Osteoblast (primary cell): ENCODE measurements around the gene ANGPT4. TPM values are rescaled to one million over a fixed set of nuclear protein-coding genes. Genes with fewer than 3 reads are reported as not detected.
A peak's percentile ranks its signal among the peaks of the same experiment; 100 is the strongest.

Experiments
- DNase-seq: peaks from one replicate; pipeline ENCODE4 v3.0.0; 2011; ENCODE audit warnings: low spot score, mixed read lengths; ENCODE audit not compliant: insufficient read length; ENCODE audit errors: missing footprints
- H2AFZ ChIP-seq: 2 replicates; pipeline ENCODE4 v1.6.0; 2011; ENCODE audit warnings: mild to moderate bottlenecking, low read length
- H3K27ac ChIP-seq: 2 replicates; pipeline ENCODE4 v1.5.1; 2011; ENCODE audit warnings: mild to moderate bottlenecking, low read depth, low read length, moderate library complexity
- H3K27me3 ChIP-seq: 2 replicates; pipeline ENCODE4 v1.6.0; 2012; ENCODE audit warnings: mild to moderate bottlenecking, control low read depth, inconsistent platforms, low read length, moderate library complexity; ENCODE audit not compliant: insufficient read depth
- H3K36me3 ChIP-seq: 2 replicates; pipeline ENCODE4 v1.5.1; 2011; ENCODE audit warnings: mild to moderate bottlenecking, low read length, control low read depth, moderate library complexity; ENCODE audit not compliant: insufficient read depth
- H3K4me1 ChIP-seq: 2 replicates; pipeline ENCODE4 v1.5.1; 2011; ENCODE audit warnings: mild to moderate bottlenecking, low read length, control low read depth, moderate library complexity; ENCODE audit not compliant: insufficient read depth
- H3K4me2 ChIP-seq: 2 replicates; pipeline ENCODE4 v1.6.0; 2011; ENCODE audit warnings: mild to moderate bottlenecking, low read length; ENCODE audit not compliant: insufficient read depth
- H3K4me3 ChIP-seq: fragments of 200-600 bp; sonication (generic); 3 replicates; pipeline ENCODE4 v1.5.1; 2012; ENCODE audit warnings: mild to moderate bottlenecking, low read length, inconsistent platforms; ENCODE audit not compliant: insufficient read depth
- H3K79me2 ChIP-seq: 2 replicates; pipeline ENCODE4 v1.6.0; 2012; ENCODE audit warnings: mild to moderate bottlenecking, low read length, control low read depth, inconsistent platforms; ENCODE audit not compliant: insufficient read depth
- H3K9me3 ChIP-seq: 2 replicates; pipeline ENCODE4 v1.5.1; 2011; ENCODE audit warnings: low read depth, low read length, control low read depth
- H4K20me1 ChIP-seq: 2 replicates; pipeline ENCODE4 v1.6.0; 2012; ENCODE audit warnings: mild to moderate bottlenecking, low read length, control low read depth; ENCODE audit not compliant: insufficient read depth
- total RNA-seq: library from RNA; depleted of rRNA; stranded (reverse); fragments of >200 nt; gene quantifications from 2 replicates; pipeline ENCODE4 v1.2.3, GENCODE V29; 2012
- TF ChIP-seq, protein P1 (sequence below): IDR thresholded peaks from 2 replicates; pipeline ENCODE4 v1.5.1; 2011; ENCODE audit warnings: mild to moderate bottlenecking, low read depth, low read length, moderate library complexity; ENCODE audit errors: extremely low read depth

ANGPT4 gene
- total RNA-seq, 1 donor: under 0.01 TPM

DNA sequence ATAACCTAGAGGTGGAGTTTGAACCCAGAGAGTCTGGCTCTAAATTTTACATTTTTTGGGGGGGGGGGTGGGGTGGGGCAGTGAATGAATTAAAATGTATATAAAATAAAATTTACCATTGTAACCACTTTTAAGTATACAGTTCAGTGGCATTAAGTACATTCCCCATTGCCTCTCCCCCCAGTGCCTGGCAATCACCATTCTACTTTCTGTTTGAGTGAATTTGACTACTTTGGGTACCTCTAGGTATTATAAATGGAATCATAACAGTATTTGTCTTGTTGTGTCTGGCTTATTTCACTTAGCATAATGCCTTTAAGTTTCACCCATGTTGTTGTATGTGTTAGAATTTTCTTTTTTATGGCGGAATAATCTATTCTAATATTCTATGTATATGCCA lies 79.9 kb downstream of the ANGPT4 start:
- peaks cover 66% of the 10 kb centered on the region for H3K79me2 ChIP-seq

DNA sequence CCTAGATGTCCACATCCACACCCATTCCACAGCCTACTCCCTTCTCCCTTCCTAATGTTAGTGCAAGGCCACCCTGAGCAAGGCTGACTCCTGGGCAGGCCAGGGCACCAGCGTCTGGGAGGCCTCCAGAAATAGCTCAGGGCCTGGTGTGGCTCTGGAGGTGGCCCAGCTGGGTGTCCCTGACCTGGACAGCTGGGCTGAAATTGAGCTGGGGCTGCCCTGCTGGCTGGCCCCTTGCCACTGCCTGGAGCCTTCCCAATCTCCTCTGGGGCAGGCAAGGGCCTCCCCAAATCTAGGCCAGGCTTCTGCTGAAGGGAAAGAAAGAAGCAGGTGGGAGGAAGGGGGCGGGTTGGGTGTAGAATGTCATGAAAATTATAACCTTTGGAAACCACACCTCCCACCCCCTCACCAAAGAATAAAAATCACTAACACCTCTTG lies 80.5 kb downstream of the ANGPT4 start:
- Histone ChIP-seq H3K79me2 (peaks cover 61% of the 10 kb centered on the region), H4K20me1 (peaks cover 2% of the 10 kb centered on the region), H3K36me3 (no peaks in the 10 kb centered on the region), H3K27me3 (no peaks in the 10 kb centered on the region), H2AFZ (peak overlapping the region; percentile 20), H3K27ac (no peak overlapping the region), H3K4me3 (peak overlapping the region; percentile 17), H3K4me1 (peaks cover 21% of the 10 kb centered on the region), H3K4me2 (peak overlapping the region; percentile 99), H3K9me3 (no peaks in the 10 kb centered on the region)
- no peak for DNase-seq
- TF ChIP-seq, protein P1, sequence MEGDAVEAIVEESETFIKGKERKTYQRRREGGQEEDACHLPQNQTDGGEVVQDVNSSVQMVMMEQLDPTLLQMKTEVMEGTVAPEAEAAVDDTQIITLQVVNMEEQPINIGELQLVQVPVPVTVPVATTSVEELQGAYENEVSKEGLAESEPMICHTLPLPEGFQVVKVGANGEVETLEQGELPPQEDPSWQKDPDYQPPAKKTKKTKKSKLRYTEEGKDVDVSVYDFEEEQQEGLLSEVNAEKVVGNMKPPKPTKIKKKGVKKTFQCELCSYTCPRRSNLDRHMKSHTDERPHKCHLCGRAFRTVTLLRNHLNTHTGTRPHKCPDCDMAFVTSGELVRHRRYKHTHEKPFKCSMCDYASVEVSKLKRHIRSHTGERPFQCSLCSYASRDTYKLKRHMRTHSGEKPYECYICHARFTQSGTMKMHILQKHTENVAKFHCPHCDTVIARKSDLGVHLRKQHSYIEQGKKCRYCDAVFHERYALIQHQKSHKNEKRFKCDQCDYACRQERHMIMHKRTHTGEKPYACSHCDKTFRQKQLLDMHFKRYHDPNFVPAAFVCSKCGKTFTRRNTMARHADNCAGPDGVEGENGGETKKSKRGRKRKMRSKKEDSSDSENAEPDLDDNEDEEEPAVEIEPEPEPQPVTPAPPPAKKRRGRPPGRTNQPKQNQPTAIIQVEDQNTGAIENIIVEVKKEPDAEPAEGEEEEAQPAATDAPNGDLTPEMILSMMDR: no peak

More for the DNA sequence above, 79.9 kb downstream of the ANGPT4 start:
- H2AFZ ChIP-seq: no peak overlapping the region
- TF ChIP-seq, protein P1: no peak
- H3K4me3 ChIP-seq: no peak overlapping the region
- no peaks in the 10 kb centered on the region for H3K36me3 ChIP-seq
- DNase-seq: no peak
- peaks cover 2% of the 10 kb centered on the region for H4K20me1 ChIP-seq
- peaks cover 21% of the 10 kb centered on the region for H3K4me1 ChIP-seq
- no peak overlapping the region for H3K27ac ChIP-seq
- no peaks in the 10 kb centered on the region for H3K9me3 ChIP-seq
- no peak overlapping the region for H3K4me2 ChIP-seq
- no peaks in the 10 kb centered on the region for H3K27me3 ChIP-seq

DNA sequence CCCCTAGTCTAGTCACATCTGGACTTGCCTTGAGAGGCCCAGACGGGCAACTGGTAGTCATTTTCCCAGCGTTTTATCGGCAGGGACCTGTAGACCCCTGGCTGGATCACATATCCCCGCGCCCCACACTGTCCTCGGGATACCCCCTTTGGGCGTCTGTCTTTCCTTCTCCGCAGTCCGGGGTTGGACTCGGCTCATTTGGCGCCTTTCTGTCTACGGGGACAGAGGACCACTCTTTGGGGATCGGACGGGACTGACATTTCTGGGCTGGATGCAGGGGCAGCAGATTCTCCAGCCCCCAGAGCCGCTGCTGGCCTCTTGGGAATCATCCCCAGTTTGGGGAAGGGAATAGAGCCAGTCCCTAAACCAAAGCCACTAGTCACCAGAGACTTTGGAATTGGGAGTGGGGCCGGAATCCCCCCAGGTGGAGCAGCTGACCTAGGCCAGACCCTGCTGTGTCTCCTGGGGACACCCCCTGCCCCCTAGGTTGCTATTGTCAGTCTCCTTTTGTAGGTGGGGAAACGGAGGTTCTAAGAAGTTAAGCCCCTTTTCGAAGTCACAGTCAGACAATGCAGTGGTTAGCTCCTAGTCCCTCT lies 81.9 kb downstream of the ANGPT4 start:
- Histone ChIP-seq H3K9me3 (no peaks in the 10 kb centered on the region), H3K79me2 (peaks cover 48% of the 10 kb centered on the region), H3K36me3 (no peaks in the 10 kb centered on the region), H3K27ac (peak overlapping the region; percentile 88), H3K27me3 (no peaks in the 10 kb centered on the region), H4K20me1 (no peaks in the 10 kb centered on the region), H3K4me1 (peaks cover 25% of the 10 kb centered on the region), H3K4me2 (peak overlapping the region; percentile 99), H2AFZ (peak overlapping the region; percentile 94), H3K4me3 (peak overlapping the region; percentile 95)
- DNase-seq: no peak
- TF ChIP-seq, protein P1: no peak

DNA sequence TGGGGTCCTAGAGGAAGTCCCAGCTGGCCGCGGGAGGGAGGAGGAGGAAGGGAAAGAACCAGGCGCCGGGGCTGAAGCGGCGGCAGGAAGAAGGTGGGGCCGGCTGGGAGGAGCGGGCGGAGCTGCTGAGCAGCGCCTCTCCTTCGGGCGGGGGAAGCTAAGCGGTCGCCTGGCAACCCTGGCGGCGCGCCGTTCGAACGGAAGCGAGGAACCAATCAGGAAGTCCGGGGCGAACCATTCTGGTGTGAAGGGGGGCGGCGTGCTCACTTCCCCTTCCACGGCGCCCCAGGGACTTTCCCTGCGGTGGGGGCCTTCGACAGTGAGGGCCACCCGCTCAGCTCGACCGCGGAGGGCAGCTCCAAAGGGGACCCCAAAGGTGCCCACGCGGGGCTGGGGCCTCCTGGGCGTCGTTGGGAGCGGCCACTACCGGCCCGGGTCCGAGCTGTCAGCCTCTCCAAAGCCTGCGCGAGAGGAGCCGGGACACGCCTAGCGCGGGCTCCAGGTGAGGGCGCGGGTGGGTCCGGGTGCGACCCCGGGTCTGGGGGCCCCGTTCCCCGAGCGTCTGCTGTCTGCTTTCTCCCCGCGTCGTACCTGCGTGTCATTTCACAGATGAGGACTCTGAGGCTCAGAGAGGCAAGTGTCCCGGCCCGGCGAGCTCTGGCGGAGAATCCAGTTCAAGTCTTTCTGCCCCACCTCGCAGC lies 82.5 kb downstream of the ANGPT4 start, which contains the start of gene FAM110A:
Gene FAM110A, plus strand, starts transcription at position 266 of the 701 bp plus-strand sequence. CDS start 11,090 bp downstream, outside the sequence.
- H3K4me1 ChIP-seq: peaks cover 27% of the 10 kb centered on the region

More for the DNA sequence above, 82.5 kb downstream of the ANGPT4 start, which contains the start of gene FAM110A:
- no peaks in the 10 kb centered on the region for H4K20me1 ChIP-seq
- peak; percentile 99 for DNase-seq
- H3K79me2 ChIP-seq: peaks cover 42% of the 10 kb centered on the region
- no peaks in the 10 kb centered on the region for H3K9me3 ChIP-seq
- H3K4me2 ChIP-seq: peak within 1 kb of the TSS; percentile 99
- H3K27me3 ChIP-seq: no peaks in the 10 kb centered on the region
- H3K36me3 ChIP-seq: no peaks in the 10 kb centered on the region
- H2AFZ ChIP-seq: peak within 1 kb of the TSS; percentile 98
- TF ChIP-seq, protein P1: no peak
- H3K27ac ChIP-seq: peak within 1 kb of the TSS; percentile 88
- peak within 1 kb of the TSS; percentile 95 for H3K4me3 ChIP-seq
